ENCODE data around the gene RAB36. TPM values are rescaled to one million over a fixed set of nuclear protein-coding genes. Genes with fewer than 3 reads are reported as not detected.

Gene RAB36
- total and polyA plus RNA-seq, 9 of the 15 experiments (the other 6 are each of a cell fraction or from before 2014, with no cell fraction given), result 0.04 to 0.50 (median 0.08) TPM; not detected in 3

GRCh38 chr22:23128269-23129108 lies 16.8 kb upstream of the RAB36 start:
- intact Hi-C loops (cut with micrococcal nuclease), result loop anchor here (1.0 to 10.0 kb wide), 9 partner anchors 153 to 664 kb away; no protein-coding TSS in a partner anchor
- in situ Hi-C loops (cut with MboI), result loop anchor here (5.0 kb wide), 2 partner anchors 161 to 281 kb away; no protein-coding TSS in a partner anchor
- TF ChIP-seq POLR2AphosphoS2 (IDR thresholded peaks at IDR 0.05; ENCODE audit: low read length), result no peak
- TF ChIP-seq SFPQ (IDR thresholded peaks at IDR 0.05; ENCODE audit: low read depth, low read length), result no peak
- no peak for TF ChIP-seq ESRRA (IDR thresholded peaks at IDR 0.05; ENCODE audit: borderline replicate concordance, low read depth)
- peak; percentile 42; the same call in 1 of the 2 replicates for TF ChIP-seq PML (IDR thresholded peaks at IDR 0.05; ENCODE audit: low read length)
- TF ChIP-seq EZH2 (IDR thresholded peaks at IDR 0.05; ENCODE audit: borderline replicate concordance, low read depth, low read length), result no peak
- TF ChIP-seq DMBX1 (CRISPR knock-in tag; IDR thresholded peaks at IDR 0.05; ENCODE audit: borderline replicate concordance), result no peak
- peak; percentile 74 for TF ChIP-seq TEAD4 (IDR thresholded peaks at IDR 0.05; ENCODE audit: low read length)
- TF ChIP-seq TEAD4 (CRISPR knock-in tag; IDR thresholded peaks at IDR 0.05; ENCODE audit: borderline replicate concordance), result no peak
- TF ChIP-seq OTX1 (CRISPR knock-in tag; IDR thresholded peaks at IDR 0.05), result no peak
- no peak for TF ChIP-seq ATF1 (CRISPR knock-in tag; IDR thresholded peaks at IDR 0.05)
- no peak for TF ChIP-seq ATF1 (tag; IDR thresholded peaks at IDR 0.05)
- no peak for TF ChIP-seq BCLAF1 (IDR thresholded peaks at IDR 0.05; ENCODE audit: borderline replicate concordance in 1 of 2, control insufficient read depth in 1 of 2, low read depth in 2 of 2, low read length in 1 of 2)

More at GRCh38 chr22:23128269-23129108, 16.8 kb upstream of the RAB36 start:
- FAIRE-seq, result peak; percentile 91
- peaks cover 53 to 79% of the 10 kb centered on the region in 2 experiments for H3K27me3 ChIP-seq (ENCODE audit: control insufficient read depth in 2 of 2, insufficient read depth in 2 of 2, low read length in 2 of 2)
- H3K4me3 ChIP-seq, result no peak overlapping the region
- POLR2A ChIA-PET, result interaction anchor here (0.5 to 8.6 kb wide), 21 partner anchors 10 to 471 kb away, joined by 3 to 68 read pairs (median 4); partner anchors contain the start of genes RAB36 and RSPH14
- no peaks in the 10 kb centered on the region for H3K79me2 ChIP-seq (ENCODE audit: control insufficient read depth, insufficient read depth, low read length)
- no peaks in the 10 kb centered on the region for H3K9me3 ChIP-seq (replicated peaks; ENCODE audit: control insufficient read depth, insufficient read depth, low read depth, low read length)
- peaks cover 0 to 9% of the 10 kb centered on the region in 2 experiments; a peak in 2 of 5 replicates for H3K4me1 ChIP-seq (replicated peaks in 1 of 2; ENCODE audit: control insufficient read depth in 2 of 2, insufficient read depth in 2 of 2, low read length in 2 of 2)
- BruUV-seq (replicated peaks), result no TSS peak
- H4K20me1 ChIP-seq (replicated peaks; ENCODE audit: control insufficient read depth, insufficient read depth, low read length), result peaks cover 63% of the 10 kb centered on the region
- peaks cover 9% of the 10 kb centered on the region for H3K9me1 ChIP-seq (ENCODE audit: control insufficient read depth, insufficient read depth, low read length)
- CTCF ChIA-PET (ENCODE audit: low intra/inter-chr PET ratio), result interaction anchor here (0.5 to 12.0 kb wide), 35 partner anchors 9 to 664 kb away, joined by 3 to 549 read pairs (median 3); no protein-coding TSS in a partner anchor
- H3K9ac ChIP-seq (ENCODE audit: insufficient read depth in 1 of 2, low read depth in 2 of 2, low read length in 2 of 2), result peak overlapping the region in 1 of 2 experiments; percentile 6; a peak in 1 of 4 replicates
- no peak overlapping the region for H3K4me2 ChIP-seq (ENCODE audit: insufficient read depth, low read length)
- no peak overlapping the region for H2AFZ ChIP-seq (ENCODE audit: low read depth, low read length)
- DNase-seq (ENCODE audit: extremely low read depth in 1 of 4, low spot score in 3 of 4), result peak; percentile 61 to 98 (median 62)
- WGBS (ENCODE audit: insufficient coverage, low coverage, missing lambda C conversion rate), result 5% methylated on average over 14 of the region's 14 CpGs
- H3K27ac ChIP-seq (ENCODE audit: extremely low read depth, low read depth, low read length), result no peak overlapping the region
- ATAC-seq, result peak; percentile 91
- no peaks in the 10 kb centered on the region for H3K36me3 ChIP-seq (ENCODE audit: control insufficient read depth, insufficient read depth, low read length)

Data from K562 (cell line).